ENCODE data around the gene HMCN2. TPM values are rescaled to one million over a fixed set of nuclear protein-coding genes. Genes with fewer than 3 reads are reported as not detected.

Gene HMCN2
- total and polyA plus RNA-seq, 2 donors (not counting 3 experiments of a cell fraction or from before 2014, with no cell fraction given) = 0.04 to 0.24 TPM

GRCh38 chr9:130328349-130328801 is 62.8 kb downstream of the HMCN2 start:
- Histone ChIP-seq H4K20me1 (replicated peaks; ENCODE audit: control insufficient read depth, extremely low read depth, insufficient read depth, low read length) (no peaks in the 10 kb centered on the region), H3K9me1 (replicated peaks; ENCODE audit: control insufficient read depth, extremely low read depth, insufficient read depth, low read length) (no peaks in the 10 kb centered on the region), H2AFZ (ENCODE audit: low read depth, low read length) (no peak overlapping the region), H3K79me2 (ENCODE audit: control insufficient read depth, insufficient read depth, low read length) (no peaks in the 10 kb centered on the region), H3K4me1 (ENCODE audit: control insufficient read depth, extremely low read depth, insufficient read depth, low read length) (no peaks in the 10 kb centered on the region), H3K27ac (ENCODE audit: insufficient read depth, low read depth, low read length) (no peak overlapping the region), H3K36me3 (ENCODE audit: control insufficient read depth in 2 of 2, extremely low read depth in 1 of 2, insufficient read depth in 2 of 2, low read length in 2 of 2) (no peaks in the 10 kb centered on the region), H3K9me3 (replicated peaks; ENCODE audit: control insufficient read depth, insufficient read depth, low read length) (no peaks in the 10 kb centered on the region), H3K27me3 (ENCODE audit: control insufficient read depth in 2 of 2, insufficient read depth in 2 of 2, low read length in 2 of 2) (no peaks in the 10 kb centered on the region), H3K4me2 (ENCODE audit: insufficient read depth, low read length) (no peak overlapping the region), H3K4me3 (replicated peaks in 1 of 3; ENCODE audit: insufficient read depth in 1 of 3, low read depth in 1 of 3, low read length in 3 of 3) (no peak overlapping the region), H3K9ac (replicated peaks; ENCODE audit: extremely low read depth, insufficient read depth, low read length) (no peak overlapping the region)
- intact Hi-C loops (cut with micrococcal nuclease) (no loop called here), dilution Hi-C loops (cut with MboI; ENCODE audit: extremely low pct_ligation_motif_present, low sequenced_read_pairs) (no loop called here)
- DNase-seq (ENCODE audit: low read depth, low spot score) = no peak
- POLR2A ChIA-PET = interaction anchor here (0.7 kb wide), 1 partner anchor 16 kb away, joined by 4 read pairs; no protein-coding TSS in a partner anchor
- no TSS peak for BruUV-seq (replicated peaks)
- no peak for FAIRE-seq
- CTCF ChIA-PET = interaction anchor here (1.7 kb wide), 1 partner anchor 12 kb away, joined by 5 read pairs; no protein-coding TSS in a partner anchor
- TF ChIP-seq GATA2 (IDR thresholded peaks at IDR 0.05; ENCODE audit: insufficient read depth, insufficient read length, low read depth, low read length) = no peak
- no peak for TF ChIP-seq POLR2A (IDR thresholded peaks at IDR 0.05; ENCODE audit: low read depth, low read length)
- no peak for TF ChIP-seq EZH2 (IDR thresholded peaks at IDR 0.05; ENCODE audit: borderline replicate concordance, low read depth, low read length, severe bottlenecking)
- TF ChIP-seq POLR2AphosphoS5 (IDR thresholded peaks at IDR 0.05; ENCODE audit: insufficient read depth, low read depth, low read length) = no peak
- TF ChIP-seq JUN (IDR thresholded peaks at IDR 0.05; ENCODE audit: borderline replicate concordance, insufficient read depth, insufficient read length, low read depth) = no peak
- no peak for TF ChIP-seq MYC (IDR thresholded peaks at IDR 0.05; ENCODE audit: low read depth, low read length)
- TF ChIP-seq, protein P1, sequence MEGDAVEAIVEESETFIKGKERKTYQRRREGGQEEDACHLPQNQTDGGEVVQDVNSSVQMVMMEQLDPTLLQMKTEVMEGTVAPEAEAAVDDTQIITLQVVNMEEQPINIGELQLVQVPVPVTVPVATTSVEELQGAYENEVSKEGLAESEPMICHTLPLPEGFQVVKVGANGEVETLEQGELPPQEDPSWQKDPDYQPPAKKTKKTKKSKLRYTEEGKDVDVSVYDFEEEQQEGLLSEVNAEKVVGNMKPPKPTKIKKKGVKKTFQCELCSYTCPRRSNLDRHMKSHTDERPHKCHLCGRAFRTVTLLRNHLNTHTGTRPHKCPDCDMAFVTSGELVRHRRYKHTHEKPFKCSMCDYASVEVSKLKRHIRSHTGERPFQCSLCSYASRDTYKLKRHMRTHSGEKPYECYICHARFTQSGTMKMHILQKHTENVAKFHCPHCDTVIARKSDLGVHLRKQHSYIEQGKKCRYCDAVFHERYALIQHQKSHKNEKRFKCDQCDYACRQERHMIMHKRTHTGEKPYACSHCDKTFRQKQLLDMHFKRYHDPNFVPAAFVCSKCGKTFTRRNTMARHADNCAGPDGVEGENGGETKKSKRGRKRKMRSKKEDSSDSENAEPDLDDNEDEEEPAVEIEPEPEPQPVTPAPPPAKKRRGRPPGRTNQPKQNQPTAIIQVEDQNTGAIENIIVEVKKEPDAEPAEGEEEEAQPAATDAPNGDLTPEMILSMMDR (IDR thresholded peaks at IDR 0.05; ENCODE audit: extremely low read depth in 1 of 2, insufficient read depth in 1 of 2, low read depth in 1 of 2, low read length in 2 of 2) = no peak
- TF ChIP-seq, protein P2, sequence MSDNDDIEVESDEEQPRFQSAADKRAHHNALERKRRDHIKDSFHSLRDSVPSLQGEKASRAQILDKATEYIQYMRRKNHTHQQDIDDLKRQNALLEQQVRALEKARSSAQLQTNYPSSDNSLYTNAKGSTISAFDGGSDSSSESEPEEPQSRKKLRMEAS (IDR thresholded peaks at IDR 0.05; ENCODE audit: insufficient read depth, insufficient read length) = no peak
- no peak for TF ChIP-seq FOS (IDR thresholded peaks at IDR 0.05; ENCODE audit: borderline replicate concordance, insufficient read depth, low read length)
